Measurements from ENCODE around the gene DIPK1B. TPM values are rescaled to one million over a fixed set of nuclear protein-coding genes. Genes with fewer than 3 reads are reported as not detected.

Gene DIPK1B
- polyA plus RNA-seq, 3 donors: 25.9 to 31.9 (median 27.3) TPM

DNA sequence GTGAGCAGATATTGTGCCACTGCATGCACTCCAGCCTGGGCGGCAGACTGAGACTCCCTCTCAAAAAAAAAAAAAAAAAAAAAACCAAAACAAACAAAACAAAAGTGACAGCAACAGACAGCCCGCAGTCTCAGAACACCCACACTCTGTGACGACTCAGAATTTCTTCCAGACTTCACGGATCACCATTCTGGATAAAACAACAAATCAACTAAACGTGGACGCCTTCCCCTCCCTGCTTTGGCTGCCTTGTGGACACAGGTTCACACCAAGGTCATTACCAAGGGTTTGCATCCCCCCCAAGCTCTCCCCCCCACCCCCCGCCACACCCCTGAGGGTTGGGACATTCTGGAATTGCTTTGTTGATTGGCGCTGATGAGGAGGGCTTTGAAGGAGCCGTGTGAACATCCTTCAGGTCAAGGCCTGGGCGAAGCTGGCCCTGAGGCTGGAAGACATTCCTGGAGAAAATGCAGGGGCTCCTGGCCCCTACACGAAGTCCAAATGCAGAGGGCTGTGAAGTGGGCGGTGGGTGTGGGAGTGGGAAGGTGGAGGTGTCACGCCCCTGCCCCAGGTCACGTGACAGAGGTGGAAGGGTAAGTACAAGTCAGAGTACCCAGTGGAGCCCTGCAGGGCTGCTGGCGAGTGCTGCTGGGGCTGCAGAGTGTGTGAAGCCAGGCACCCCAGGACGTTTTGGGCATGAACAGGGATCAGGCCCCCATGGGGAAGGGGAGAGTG, 20.2 kb downstream of the DIPK1B start:
- no peak for DNase-seq (ENCODE audit: low read depth in 3 of 3, low spot score in 2 of 3)

DNA sequence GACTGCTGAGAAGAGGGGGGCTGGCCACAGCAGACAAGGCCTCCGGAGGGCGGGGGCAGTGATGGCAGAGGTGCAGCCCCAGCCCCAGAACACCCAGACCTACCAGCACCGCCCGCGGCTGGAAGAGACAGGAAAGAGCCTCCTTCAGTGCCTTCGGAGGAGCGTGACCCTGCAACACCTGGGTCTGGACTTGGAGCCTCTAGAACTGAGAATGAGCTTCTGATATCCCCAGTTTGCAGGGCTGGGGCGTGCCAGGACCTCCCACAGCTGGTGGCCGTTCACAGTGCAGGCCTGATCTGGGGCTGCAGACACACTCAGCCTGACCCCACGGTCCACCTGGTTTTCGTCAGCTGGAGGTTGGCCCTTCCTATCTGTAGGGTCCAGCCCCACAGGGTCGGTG, 21.2 kb downstream of the DIPK1B start:
- DNase-seq (ENCODE audit: low read depth in 3 of 3, low spot score in 2 of 3): no peak

- no peak for DNase-seq (ENCODE audit: low read depth in 3 of 3, low spot score in 2 of 3)
Observed at GRCh38 chr9:136734837-136735496, 22.6 kb downstream of the DIPK1B start.

DNA sequence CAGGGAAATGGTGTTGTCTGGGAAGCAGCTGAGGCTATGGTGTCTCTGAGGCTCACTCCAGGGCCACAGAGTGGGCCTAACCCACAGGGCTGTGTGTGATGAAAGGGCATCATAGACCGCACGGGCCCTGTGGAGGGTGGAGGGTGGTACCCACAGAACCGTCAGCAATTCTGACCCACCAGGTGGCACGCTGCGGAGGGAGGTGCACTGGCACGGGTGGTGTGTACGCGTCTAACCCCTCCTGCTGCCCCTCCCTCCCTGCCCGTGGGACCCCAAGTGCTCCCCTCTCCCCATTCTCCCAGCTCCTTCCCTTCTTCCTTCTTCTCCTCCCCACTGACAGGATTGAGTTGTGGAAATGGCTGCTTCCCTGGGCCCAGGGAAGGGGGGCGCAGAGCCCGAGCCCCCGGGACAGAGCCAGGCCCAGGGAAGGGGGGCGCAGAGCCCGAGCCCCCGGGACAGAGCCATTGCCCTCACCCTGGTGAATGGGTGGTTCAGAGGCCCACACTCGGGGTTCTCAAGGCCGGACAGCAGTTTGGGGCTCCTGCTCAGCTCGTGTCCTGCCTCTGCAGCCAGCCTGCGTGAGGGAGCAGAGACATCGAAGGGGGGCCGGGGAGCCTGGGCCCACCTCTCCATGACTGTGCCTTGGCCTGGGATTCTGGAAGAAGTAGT, 23.6 kb downstream of the DIPK1B start:
- no peak for DNase-seq (ENCODE audit: low read depth in 3 of 3, low spot score in 2 of 3)

- no peak for DNase-seq (ENCODE audit: low read depth in 3 of 3, low spot score in 2 of 3)
Observed at GRCh38 chr9:136738960-136739359, 26.6 kb downstream of the DIPK1B start.

DNA sequence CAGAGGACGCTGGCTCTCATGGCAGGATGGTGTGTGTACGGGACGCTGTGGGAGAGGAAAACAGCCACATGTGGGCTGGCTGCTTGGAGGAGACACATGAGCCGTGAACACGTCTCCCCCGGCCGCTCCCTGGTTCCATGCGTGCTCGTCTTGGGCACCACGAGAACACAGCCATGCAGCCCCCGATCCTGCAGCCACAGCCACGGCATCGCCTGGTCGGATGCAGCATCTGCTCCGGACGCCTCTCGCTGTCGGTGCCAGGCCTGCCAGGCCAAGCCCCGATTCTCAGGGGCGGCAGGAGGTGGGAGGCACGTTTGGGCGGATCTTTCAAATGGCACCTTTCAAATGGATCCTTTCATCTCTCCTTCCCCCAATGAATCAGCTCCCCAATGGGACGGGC, 27.1 kb downstream of the DIPK1B start:
- DNase-seq (ENCODE audit: low read depth in 3 of 3, low spot score in 2 of 3): no peak

- DNase-seq (ENCODE audit: low read depth in 3 of 3, low spot score in 2 of 3): no peak
Observed at GRCh38 chr9:136740069-136740468, 27.7 kb downstream of the DIPK1B start.

DNA sequence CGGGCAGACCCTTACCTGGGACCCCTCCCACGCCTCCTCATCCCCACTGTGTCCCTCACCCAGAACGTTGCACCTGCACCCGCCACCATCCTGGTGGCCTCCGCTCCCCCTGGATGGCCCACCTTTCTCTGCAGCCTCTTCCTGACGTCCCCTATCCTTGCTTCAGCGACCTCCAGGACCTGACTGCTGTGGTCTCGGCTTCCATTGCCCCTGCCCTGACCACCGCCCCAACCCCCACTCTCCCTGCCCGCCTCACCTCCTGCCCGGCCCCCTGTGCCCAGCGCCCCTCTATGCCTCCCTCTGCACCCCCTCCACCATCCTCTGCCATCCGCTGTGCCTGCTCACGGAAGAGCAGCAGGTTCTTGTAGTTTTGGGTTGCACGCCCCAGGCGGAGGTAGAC, 28.1 kb downstream of the DIPK1B start:
- DNase-seq (ENCODE audit: low read depth in 3 of 3, low spot score in 2 of 3): no peak

DNA sequence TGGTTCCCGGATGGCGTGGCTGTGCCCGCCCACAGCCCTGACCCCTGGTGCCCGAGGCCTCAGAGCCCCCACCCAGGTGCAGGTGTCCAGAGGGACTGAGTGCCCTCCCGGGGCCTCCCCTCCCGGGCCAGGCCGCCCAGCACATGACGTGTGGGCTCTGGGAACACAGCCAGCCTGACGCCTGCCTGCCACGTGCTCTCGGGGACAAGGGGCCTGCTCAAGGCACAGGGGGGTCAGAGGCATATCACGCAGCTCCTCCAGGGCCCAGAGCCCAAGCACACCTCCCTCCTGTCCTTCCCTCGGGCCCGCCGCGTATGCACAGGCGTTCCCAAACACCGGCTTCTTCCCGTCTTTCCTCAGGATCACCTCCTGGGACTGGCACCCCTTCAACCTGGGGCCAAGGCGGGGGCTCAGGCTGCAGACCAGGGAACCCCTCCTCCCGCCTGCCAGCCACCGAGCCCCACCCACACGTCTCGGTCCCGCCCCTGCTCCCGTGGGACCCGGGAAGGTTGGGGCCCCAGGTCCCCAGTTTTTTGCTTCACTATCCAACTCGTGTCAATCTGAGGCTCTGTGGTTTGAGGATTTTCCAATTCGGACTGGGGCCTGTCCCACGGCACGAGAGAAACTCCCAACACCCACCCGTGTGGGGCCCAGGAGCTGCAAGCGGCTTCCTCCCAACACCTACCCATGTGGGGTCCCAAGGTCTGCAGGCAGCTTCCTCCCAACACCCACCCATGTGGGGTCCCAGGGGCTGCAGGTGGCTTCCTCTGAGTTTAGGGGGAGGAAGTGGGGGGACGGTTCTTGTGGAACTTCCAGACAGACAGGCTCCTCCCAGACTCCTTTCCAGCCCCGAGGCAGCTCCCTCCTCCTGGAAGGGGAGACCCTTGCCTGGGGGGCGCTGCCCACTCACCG, 28.9 kb downstream of the DIPK1B start:
- no peak for DNase-seq (ENCODE audit: low read depth in 3 of 3, low spot score in 2 of 3)

GRCh38 chr9:136741883-136742571, 29.7 kb downstream of the DIPK1B start:
- no peak for DNase-seq (ENCODE audit: low read depth in 3 of 3, low spot score in 2 of 3)

GRCh38 chr9:136742591-136743391, 30.4 kb downstream of the DIPK1B start, which contains the start of gene LCN10:
Gene LCN10 (minus strand): TSS chr9:136742940. CDS start chr9:136742903, 37 bp downstream.
- DNase-seq (ENCODE audit: low read depth in 3 of 3, low spot score in 2 of 3): no peak

DNA sequence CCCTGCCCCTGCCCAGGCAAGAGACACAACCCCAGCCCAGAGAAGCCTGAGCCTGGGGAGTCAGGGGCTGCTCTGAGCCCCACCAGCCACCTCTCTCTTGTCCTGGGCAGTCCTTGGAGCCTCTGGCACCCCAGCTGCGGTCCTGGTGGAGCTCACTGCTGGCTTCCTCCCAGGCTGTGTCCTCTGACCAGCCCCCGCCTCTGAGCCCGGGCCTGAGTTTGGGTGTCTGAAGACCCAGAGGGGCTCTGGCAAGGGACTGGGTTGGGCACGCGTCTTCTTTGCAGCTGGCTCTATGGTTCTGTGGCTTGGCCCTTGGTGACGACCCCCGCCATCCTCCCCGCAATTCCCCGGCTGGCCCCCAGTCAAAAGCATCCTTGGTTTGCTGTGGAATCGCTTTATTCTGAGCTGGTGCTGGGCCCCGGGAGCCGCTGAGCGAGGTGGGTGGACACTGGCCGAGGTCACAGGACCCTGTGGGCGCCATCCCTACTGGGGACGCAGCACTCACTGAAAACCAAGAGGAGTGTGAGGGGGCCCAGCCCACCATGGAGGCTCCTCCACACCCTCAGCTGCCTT, 31.4 kb downstream of the DIPK1B start:
- DNase-seq (ENCODE audit: low read depth in 3 of 3, low spot score in 2 of 3): no peak

DNA sequence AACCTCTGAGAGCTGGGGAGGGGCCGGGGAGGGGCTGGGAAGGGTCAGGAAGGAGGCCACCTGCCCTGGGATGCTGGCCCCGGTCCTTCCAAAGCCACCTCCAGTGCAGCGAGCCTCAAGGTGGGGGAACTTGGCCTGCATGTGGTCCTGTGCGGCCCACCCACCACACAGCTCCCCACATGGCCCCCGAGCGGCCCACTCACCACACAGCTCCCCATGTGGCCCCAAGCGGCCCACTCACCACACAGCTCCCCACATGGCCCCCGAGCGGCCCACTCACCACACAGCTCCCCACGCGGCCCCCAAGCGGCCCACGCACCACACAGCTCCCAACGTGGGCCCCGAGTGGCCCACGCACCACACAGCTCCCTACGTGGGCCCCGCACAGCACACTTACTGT, 32.4 kb downstream of the DIPK1B start:
- no peak for DNase-seq (ENCODE audit: low read depth in 3 of 3, low spot score in 2 of 3)

DNA sequence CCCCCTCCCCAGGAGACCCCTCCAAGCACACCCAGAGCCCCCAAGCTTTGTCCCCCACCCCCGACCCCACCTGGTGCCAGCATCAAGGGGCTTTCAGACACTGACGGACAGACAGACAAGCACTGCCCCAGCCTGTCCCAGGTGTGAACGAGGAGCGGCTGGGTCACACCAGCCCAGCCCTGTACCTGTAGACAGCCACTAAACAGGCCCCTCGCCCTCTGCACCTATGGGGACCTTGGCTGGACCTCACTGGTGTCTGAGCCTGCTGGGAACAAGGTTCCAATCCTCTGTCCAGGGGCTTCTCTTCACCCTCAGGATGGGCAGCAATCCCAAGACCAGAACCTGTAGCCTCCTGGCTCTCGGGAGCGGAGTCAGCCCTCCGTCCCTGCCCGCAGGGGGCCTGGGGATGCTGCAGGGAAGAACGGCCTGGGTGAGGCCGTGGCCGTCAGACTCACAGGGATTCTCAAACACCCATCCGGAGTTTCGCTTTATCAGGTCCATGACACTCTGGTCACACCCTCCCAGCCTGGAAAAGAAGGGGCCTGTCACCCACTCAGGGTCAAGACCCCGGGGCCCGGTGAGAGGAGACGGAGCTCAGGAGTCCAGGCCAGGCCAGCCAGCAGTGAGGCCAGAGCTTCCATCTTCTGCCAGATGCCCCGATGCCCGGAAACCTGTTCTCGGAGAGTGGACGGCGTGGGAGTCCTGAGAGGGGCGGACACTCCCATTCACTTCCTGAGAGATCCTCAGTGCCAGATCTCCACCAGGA, 33.2 kb downstream of the DIPK1B start:
- DNase-seq (ENCODE audit: low read depth in 3 of 3, low spot score in 2 of 3): no peak

GRCh38 chr9:136746155-136746490, 33.8 kb downstream of the DIPK1B start:
- DNase-seq (ENCODE audit: low read depth in 3 of 3, low spot score in 2 of 3): no peak

- no peak for DNase-seq (ENCODE audit: low read depth in 3 of 3, low spot score in 2 of 3)
Observed at GRCh38 chr9:136746621-136747020, 34.2 kb downstream of the DIPK1B start.

GRCh38 chr9:136747161-136748060, 35.0 kb downstream of the DIPK1B start:
- DNase-seq (ENCODE audit: low read depth in 3 of 3, low spot score in 2 of 3): no peak
